HUES48 (cell line): ENCODE results near the gene TMEM163.

Experiments
- H3K27ac ChIP-seq: one replicate; pipeline ENCODE4 v1.7.0; 2013; ENCODE audit warnings: low read depth, low read length, inconsistent platforms
- H3K27me3 ChIP-seq: 2 replicates; pipeline ENCODE4 v1.6.1; 2013; ENCODE audit warnings: mild to moderate bottlenecking, low read length; ENCODE audit not compliant: control insufficient read depth, insufficient read depth
- H3K36me3 ChIP-seq: 2 replicates; pipeline ENCODE4 v1.6.1; 2013; ENCODE audit warnings: low read length; ENCODE audit not compliant: control insufficient read depth, insufficient read depth
- H3K4me1 ChIP-seq: 2 replicates; pipeline ENCODE4 v1.6.1; 2013; ENCODE audit warnings: mild to moderate bottlenecking, low read length; ENCODE audit not compliant: control insufficient read depth, insufficient read depth
- H3K4me3 ChIP-seq: 2 replicates; pipeline ENCODE4 v1.5.1; 2013; ENCODE audit warnings: mild to moderate bottlenecking, low read depth, low read length
- H3K9ac ChIP-seq: 2 replicates; pipeline ENCODE4 v1.6.1; 2013; ENCODE audit warnings: mild to moderate bottlenecking, low read depth, low read length, moderate library complexity
- H3K9me3 ChIP-seq: 2 replicates; pipeline ENCODE4 v1.6.1; 2013; ENCODE audit warnings: low read length; ENCODE audit not compliant: control insufficient read depth, insufficient read depth

The TMEM163 gene

GRCh38 chr2:134433979-134434378 lies 284.8 kb downstream of the TMEM163 start:
- H3K9me3 ChIP-seq, result no peaks in the 10 kb centered on the region
- peaks cover 43% of the 10 kb centered on the region for H3K27me3 ChIP-seq
- no peak overlapping the region for H3K9ac ChIP-seq
- peaks cover 20% of the 10 kb centered on the region for H3K4me1 ChIP-seq
- no peak overlapping the region for H3K27ac ChIP-seq
- no peaks in the 10 kb centered on the region; the same call in 1 of the 2 replicates for H3K36me3 ChIP-seq
- H3K4me3 ChIP-seq, result no peak overlapping the region

GRCh38 chr2:134433469-134433868 lies 285.3 kb downstream of the TMEM163 start:
- Histone ChIP-seq H3K4me1 (peaks cover 20% of the 10 kb centered on the region), H3K27ac (no peak overlapping the region), H3K4me3 (no peak overlapping the region), H3K9ac (no peak overlapping the region), H3K36me3 (peaks cover 4% of the 10 kb centered on the region; the same call in 1 of the 2 replicates), H3K9me3 (no peaks in the 10 kb centered on the region), H3K27me3 (peaks cover 44% of the 10 kb centered on the region)

GRCh38 chr2:134432435-134432883 lies 286.3 kb downstream of the TMEM163 start:
- peaks cover 8% of the 10 kb centered on the region for H3K36me3 ChIP-seq
- H3K9ac ChIP-seq, result no peak overlapping the region
- peaks cover 20% of the 10 kb centered on the region for H3K4me1 ChIP-seq
- peak overlapping the region; percentile 77 for H3K27ac ChIP-seq
- peaks cover 44% of the 10 kb centered on the region for H3K27me3 ChIP-seq
- H3K4me3 ChIP-seq, result no peak overlapping the region
- no peaks in the 10 kb centered on the region for H3K9me3 ChIP-seq

GRCh38 chr2:134431838-134432434 lies 286.9 kb downstream of the TMEM163 start:
- Histone ChIP-seq H3K9me3 (no peaks in the 10 kb centered on the region), H3K27ac (peak overlapping the region; percentile 77), H3K27me3 (peaks cover 44% of the 10 kb centered on the region), H3K4me3 (no peak overlapping the region), H3K4me1 (peaks cover 20% of the 10 kb centered on the region), H3K36me3 (peaks cover 8% of the 10 kb centered on the region), H3K9ac (no peak overlapping the region)

- H3K9me3 ChIP-seq, result no peaks in the 10 kb centered on the region
- no peak overlapping the region for H3K27ac ChIP-seq
- H3K27me3 ChIP-seq, result peaks cover 44% of the 10 kb centered on the region
- no peak overlapping the region for H3K9ac ChIP-seq
- H3K4me1 ChIP-seq, result peaks cover 20% of the 10 kb centered on the region
- no peak overlapping the region for H3K4me3 ChIP-seq
- peaks cover 8% of the 10 kb centered on the region for H3K36me3 ChIP-seq
Measured at GRCh38 chr2:134429886-134430285, 288.9 kb downstream of the TMEM163 start.

- Histone ChIP-seq H3K36me3 (peaks cover 23% of the 10 kb centered on the region), H3K27me3 (peaks cover 25% of the 10 kb centered on the region), H3K9me3 (no peaks in the 10 kb centered on the region), H3K4me1 (peaks cover 10% of the 10 kb centered on the region), H3K4me3 (no peak overlapping the region), H3K9ac (no peak overlapping the region), H3K27ac (no peak overlapping the region)
Measured at GRCh38 chr2:134426721-134427120, 292.1 kb downstream of the TMEM163 start.

- H3K9ac ChIP-seq, result no peak overlapping the region
- H3K36me3 ChIP-seq, result peaks cover 23% of the 10 kb centered on the region
- H3K27ac ChIP-seq, result no peak overlapping the region
- no peaks in the 10 kb centered on the region for H3K9me3 ChIP-seq
- H3K4me1 ChIP-seq, result peaks cover 2% of the 10 kb centered on the region; the same call in 1 of the 2 replicates
- no peak overlapping the region for H3K4me3 ChIP-seq
- H3K27me3 ChIP-seq, result peaks cover 20% of the 10 kb centered on the region
Measured at GRCh38 chr2:134425724-134426496, 292.9 kb downstream of the TMEM163 start.

GRCh38 chr2:134421556-134422328 lies 297.1 kb downstream of the TMEM163 start:
- H3K27me3 ChIP-seq, result no peaks in the 10 kb centered on the region
- no peaks in the 10 kb centered on the region for H3K4me1 ChIP-seq
- peaks cover 15% of the 10 kb centered on the region for H3K36me3 ChIP-seq
- no peak overlapping the region for H3K27ac ChIP-seq
- no peaks in the 10 kb centered on the region for H3K9me3 ChIP-seq
- no peak overlapping the region for H3K4me3 ChIP-seq
- H3K9ac ChIP-seq, result no peak overlapping the region

- Histone ChIP-seq H3K27me3 (no peaks in the 10 kb centered on the region), H3K9ac (no peak overlapping the region), H3K9me3 (no peaks in the 10 kb centered on the region), H3K4me1 (no peaks in the 10 kb centered on the region), H3K36me3 (peaks cover 15% of the 10 kb centered on the region), H3K27ac (no peak overlapping the region), H3K4me3 (no peak overlapping the region)
Measured at GRCh38 chr2:134420920-134421319, 297.9 kb downstream of the TMEM163 start.

- Histone ChIP-seq H3K4me1 (no peaks in the 10 kb centered on the region), H3K4me3 (no peak overlapping the region), H3K27ac (no peak overlapping the region), H3K27me3 (no peaks in the 10 kb centered on the region), H3K9ac (no peak overlapping the region), H3K36me3 (peaks cover 15% of the 10 kb centered on the region), H3K9me3 (no peaks in the 10 kb centered on the region)
Measured at GRCh38 chr2:134420259-134420658, 298.5 kb downstream of the TMEM163 start.
